Activated CD4-positive, alpha-beta T cell treated with anti-CD3 and anti-CD28 coated beads, Interleukin-2, Interleukin-4, amounts not matched to agents 100 ng/mL and 50 ng/mL, durations not matched to agents 16 hours and 8 hours (primary cell): ENCODE data around the gene ABI3.
"Not testable (repeated sequence)": the region's sequence is repeated elsewhere in the genome, so short reads cannot be mapped to it uniquely, and the experiment has no call there.

Source experiments
- DNase-seq: peaks from one replicate; pipeline ENCODE4 v3.0.0-alpha.2; 2020; ENCODE audit warnings: low spot score

ABI3 gene

GRCh38 chr17:49252148-49252695 is 41.7 kb downstream of the ABI3 start:
- no peak for DNase-seq

DNA sequence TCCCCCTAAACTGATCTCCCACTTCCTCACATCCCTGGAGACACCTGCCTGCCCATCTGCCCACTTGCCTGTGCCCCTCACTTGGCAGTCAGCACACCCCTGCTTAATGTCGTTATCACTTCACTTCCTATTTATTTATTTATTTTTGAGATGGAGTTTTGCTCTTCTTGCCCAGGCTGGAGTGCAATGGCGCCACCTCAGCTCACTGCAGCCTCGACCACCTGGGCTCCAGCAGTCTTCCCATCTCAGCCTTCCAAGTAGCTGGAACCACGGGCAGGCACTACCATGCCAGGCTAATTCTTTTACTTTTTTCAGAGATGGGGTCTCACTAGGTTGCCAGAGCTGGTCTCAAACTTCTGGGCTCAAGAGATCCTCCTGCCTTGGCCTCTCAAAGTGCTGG is 43.6 kb downstream of the ABI3 start:
- no peak for DNase-seq

DNA sequence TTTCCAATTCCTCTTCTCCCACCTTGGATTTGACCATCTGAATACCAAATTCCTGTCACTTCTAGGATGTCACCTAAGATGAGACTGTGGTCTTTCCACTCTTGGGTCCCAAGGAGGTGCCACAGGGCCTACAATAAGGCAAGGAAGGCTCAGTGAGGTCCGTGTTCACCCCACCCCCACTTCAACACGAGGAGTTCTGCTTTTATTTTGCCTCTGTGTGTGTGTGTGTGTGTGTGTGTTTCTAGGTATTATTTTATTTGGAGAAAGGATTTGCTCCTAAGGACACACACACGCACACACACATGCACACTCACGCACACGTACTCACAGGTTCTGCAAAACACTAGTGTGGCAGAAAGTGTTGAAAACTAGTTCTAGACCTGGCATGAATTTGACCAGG is 44.6 kb downstream of the ABI3 start:
- no peak for DNase-seq

GRCh38 chr17:49258394-49258793 is 47.9 kb downstream of the ABI3 start:
- no peak for DNase-seq

DNA sequence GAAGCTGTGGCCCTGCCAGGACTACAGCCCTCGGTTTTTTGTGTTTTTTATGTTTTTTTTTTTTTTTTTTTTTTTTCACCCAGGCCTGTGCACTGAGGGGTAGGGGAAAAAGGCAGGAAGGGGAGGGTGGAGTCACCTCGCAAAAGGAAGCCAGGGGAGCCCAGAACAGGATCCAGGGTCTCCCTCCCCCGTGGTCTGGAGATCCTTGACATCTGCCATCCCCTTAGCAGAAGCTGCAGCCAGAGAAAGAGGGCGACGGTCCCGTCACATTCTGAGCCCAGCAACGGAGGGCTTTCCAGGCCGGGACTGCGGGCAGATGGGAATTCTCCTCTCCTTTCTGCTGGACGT is 49.1 kb downstream of the ABI3 start:
- no peak for DNase-seq

GRCh38 chr17:49260011-49260816 is 49.7 kb downstream of the ABI3 start:
- peak; percentile 61 for DNase-seq

GRCh38 chr17:49260817-49261291 is 50.3 kb downstream of the ABI3 start:
- no peak for DNase-seq

- DNase-seq: not testable (repeated sequence)
Measured at GRCh38 chr17:49261540-49261939, 51.0 kb downstream of the ABI3 start.

DNA sequence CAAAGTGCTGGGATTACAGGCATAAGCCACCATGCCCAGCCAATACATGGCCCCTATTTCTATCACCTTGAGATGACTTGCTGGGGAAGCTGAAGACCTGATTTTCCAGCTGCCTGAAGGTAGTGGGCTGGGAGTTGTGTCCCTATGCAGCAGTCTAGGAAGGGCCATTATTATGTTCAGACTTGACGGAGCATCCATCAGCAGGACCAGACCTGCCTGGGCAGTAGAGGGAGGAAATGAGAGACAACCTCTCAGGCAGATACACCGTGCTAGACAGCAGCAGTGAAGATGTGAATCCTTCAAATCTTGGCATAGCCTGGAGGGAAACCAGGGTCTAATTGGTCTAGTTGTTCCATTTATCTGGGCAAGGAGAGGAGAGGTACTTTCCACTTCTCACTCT is 55.7 kb downstream of the ABI3 start:
- no peak for DNase-seq

GRCh38 chr17:49267912-49268311 is 57.4 kb downstream of the ABI3 start:
- no peak for DNase-seq

- no peak for DNase-seq
Measured at GRCh38 chr17:49269356-49269755, 58.8 kb downstream of the ABI3 start.
